HG02642 (cell line): ENCODE results near the gene LGALS9.
"Not testable (repeated sequence)": the region's sequence is repeated elsewhere in the genome, so short reads cannot be mapped to it uniquely, and the experiment has no call there.

Experiments
- ATAC-seq: cut with Tn5 transposase; IDR thresholded peaks from one replicate; pipeline ENCODE4 v1.9.1; 2021; ENCODE audit warnings: mild to moderate bottlenecking; ENCODE audit not compliant: unreplicated experiment, poor library complexity

Gene LGALS9

DNA sequence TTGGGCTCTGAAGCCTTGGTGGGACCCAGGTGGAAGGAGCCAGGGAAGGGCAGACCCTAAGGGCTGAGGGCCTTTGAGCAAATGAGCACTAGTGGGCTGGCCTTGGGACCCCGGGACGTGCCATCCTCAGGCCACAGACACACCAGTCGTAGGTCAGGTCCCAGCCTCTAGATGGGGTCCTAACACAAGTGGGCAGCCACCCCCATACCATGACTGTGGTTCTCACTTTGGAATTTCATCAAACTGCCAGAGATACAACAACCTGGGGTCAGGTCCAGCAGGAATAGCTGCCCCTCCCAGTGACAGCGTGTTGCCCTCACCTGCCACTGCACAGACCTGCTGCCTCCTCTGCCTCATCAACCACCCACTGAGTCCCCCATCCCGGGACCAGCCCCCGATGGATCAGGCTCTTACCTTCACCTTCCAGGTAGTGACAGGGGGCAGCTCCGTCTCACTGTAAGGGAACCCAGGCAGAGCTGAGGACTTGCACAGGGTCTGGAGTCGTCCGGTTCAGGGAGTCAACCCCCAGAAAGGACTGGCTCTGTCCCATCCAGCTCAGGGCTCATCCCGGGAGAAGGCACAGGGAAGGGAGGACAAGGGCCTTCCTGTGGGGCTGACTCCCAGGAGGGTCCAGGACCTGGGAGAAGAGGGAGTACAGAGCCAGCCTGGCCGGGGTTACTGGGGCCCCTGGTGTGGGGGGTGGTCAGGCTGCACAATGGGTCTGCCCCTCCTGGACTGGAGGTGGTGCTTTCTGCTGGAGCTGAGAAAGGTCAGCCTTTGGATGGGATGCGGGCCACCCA lies 40.0 kb downstream of the LGALS9 start:
- ATAC-seq = no peak

DNA sequence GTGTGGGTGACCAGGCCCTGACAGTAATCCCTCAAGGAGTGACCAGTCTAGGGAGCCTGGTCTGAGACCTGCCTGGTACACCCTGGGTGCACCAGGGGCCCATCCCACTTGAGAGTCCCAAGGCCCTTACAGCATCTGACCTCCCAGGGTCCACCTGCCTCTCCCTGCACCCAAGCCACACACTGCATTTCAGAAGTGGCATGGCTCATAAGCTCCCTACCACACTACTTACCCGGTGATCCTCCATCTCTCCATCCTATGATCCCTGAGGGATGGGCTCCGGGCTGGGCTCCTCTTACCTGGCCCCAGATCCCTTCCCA lies 40.6 kb downstream of the LGALS9 start:
- ATAC-seq = no peak

DNA sequence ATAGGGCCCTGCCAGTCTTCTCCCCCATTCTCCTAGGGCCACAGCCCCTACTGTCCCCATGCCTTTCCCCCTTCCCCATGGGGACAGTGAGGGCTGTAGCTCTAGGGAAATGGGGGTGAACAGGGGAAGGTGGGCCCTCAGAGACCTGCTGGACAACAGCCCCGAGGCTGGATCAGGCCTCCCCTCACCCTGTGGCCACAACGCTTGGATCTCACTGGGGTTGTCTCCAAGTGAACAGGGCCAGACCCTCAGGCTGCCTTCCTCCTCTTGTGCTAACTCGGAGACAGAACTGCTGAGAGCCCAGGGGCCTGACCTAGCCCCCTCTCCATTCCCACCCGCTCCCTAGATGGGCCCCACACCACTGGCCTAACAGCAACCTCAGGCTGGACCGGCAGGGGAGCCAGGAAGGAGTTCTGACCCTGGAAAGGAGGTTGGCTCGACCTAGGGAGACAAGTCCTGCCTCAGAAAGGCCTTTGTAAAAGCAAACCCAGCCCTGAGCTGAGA lies 41.0 kb downstream of the LGALS9 start:
- not testable (repeated sequence) for ATAC-seq

DNA sequence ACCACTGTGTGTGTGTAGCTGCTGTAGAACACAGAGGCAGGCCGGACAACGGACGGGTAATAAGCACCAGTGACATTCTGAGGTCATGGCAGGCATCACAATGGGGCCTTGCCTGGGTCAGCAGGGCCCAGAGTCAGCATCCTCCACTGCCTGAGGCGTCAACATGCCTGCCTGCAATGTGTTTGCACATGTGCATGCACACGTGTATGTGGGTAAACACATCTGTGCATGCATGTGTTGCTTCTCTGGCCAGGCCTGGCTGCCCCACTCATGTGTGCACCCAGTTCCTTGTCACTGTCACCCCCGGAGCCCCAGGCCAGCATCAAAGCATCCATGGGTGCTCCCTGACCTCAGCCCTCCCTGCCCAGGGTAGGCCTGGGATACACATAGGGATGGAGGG lies 43.3 kb downstream of the LGALS9 start:
- ATAC-seq = no peak

DNA sequence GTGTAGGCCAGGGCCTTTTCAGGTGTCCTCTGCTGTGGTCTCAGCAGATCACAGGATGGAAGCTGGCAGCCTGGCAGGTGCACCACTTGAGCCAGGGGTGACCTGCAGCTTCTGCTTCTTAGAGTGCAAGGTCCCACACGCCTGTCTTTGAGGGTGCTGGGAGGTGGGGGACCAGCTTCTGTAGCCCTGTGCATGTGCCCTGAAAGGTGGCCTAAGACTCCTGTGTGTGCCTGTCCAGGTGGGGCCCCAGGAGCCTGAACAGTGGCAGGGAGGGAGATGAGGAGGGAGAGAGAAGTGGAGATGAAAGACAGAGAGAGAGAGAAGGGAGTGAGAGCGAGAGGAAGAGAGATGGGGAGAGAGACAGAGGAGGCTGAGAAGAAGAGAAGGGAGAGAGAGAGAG lies 46.2 kb downstream of the LGALS9 start:
- ATAC-seq = no peak

DNA sequence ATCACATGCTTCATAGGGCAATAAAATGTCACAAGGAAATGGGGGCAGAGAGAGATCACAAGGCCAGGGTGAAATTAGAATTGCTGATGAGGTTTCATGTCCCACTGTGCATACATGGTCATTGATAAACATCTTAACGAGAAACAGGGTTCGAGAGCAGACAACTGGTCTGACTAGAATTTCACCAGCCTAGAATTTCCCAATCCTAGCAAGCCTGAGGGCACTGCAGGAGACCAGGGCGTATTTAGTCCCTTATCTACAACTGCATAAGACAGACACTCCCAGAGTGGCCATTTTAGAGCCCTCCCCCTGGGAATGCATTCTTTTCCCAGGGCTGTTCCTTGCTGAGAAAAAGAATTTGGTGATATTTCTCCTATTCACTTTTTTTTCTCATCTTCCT lies 55.3 kb downstream of the LGALS9 start:
- ATAC-seq = not testable (repeated sequence)

DNA sequence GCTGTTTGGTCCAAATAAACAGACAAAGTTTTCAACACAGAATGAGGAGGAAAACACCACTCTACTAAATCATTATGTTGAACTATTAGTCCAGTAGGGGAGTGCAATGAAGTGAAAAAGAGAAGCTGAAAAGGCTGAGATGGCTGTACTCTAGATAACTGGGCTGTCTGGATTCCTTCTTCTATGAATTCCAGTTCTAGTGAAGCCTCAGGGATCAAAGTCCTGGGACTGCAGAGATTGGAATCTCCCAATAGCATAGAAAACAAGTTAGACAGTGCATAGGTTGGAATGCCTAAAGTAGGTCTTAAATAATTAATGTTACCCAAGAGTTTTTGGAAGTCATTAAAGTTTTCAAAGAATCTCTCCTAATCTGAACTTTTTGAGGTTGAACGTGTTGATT lies 59.9 kb downstream of the LGALS9 start:
- ATAC-seq = no peak

DNA sequence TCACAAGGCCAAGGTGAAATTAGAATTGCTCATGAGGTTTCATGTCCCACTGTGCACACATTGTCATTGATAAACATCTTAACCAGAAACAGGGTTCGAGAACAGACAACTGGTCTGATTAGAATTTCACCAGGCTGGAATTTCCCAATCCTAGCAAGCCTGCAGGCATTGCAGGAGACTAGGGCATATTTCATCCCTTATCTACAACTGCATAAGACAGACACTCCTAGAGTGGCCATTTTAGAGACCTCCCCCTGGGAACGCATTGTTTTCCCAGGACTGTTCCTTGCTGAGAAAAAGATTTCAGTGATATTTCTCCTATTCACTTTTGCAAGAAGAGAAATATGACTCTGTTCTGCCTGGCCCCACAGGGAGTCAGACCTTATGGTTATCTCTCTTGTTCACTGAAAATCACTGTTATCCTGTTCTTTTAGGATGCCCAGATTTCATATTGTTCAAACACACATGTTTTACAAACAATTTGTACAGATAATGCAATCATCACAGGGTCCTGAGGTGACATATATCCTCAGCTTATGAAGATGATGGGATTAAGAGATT lies 64.3 kb downstream of the LGALS9 start:
- not testable (repeated sequence) for ATAC-seq
